ENCODE measurements around the gene ABLIM2.

DNA sequence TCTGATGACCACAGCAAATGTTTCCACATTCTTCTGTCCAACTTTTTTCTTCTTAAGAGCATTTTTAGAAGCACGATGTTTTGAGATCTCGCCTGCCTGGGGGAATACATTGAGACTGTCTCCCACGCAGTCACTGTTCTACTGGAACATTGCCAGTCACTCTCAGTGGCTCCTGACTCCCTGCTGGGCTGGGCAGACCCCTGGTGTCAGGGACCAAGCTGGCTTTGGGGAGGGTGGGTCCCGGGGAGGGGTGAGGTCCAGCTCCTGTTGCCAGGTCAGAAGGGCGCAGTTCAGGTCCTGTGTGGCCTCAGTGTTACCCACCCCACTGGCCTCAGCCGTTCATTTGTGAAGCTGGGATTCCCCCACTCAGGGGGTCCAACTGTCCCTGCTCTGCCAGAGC, 18.9 kb upstream of the ABLIM2 start:
- TF ChIP-seq, protein P1, sequence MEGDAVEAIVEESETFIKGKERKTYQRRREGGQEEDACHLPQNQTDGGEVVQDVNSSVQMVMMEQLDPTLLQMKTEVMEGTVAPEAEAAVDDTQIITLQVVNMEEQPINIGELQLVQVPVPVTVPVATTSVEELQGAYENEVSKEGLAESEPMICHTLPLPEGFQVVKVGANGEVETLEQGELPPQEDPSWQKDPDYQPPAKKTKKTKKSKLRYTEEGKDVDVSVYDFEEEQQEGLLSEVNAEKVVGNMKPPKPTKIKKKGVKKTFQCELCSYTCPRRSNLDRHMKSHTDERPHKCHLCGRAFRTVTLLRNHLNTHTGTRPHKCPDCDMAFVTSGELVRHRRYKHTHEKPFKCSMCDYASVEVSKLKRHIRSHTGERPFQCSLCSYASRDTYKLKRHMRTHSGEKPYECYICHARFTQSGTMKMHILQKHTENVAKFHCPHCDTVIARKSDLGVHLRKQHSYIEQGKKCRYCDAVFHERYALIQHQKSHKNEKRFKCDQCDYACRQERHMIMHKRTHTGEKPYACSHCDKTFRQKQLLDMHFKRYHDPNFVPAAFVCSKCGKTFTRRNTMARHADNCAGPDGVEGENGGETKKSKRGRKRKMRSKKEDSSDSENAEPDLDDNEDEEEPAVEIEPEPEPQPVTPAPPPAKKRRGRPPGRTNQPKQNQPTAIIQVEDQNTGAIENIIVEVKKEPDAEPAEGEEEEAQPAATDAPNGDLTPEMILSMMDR (IDR thresholded peaks at IDR 0.05 in 4 of 5, conservative IDR thresholded peaks at IDR 0.05 in 1 of 5): no peak
- TF ChIP-seq POLR2A (IDR thresholded peaks at IDR 0.05): no peak

Measured in gastrocnemius medialis (tissue), 4 donors.